ENCODE results near the gene HOXC10. TPM values are rescaled to one million over a fixed set of nuclear protein-coding genes. Genes with fewer than 3 reads are reported as not detected.

Gene HOXC10
- total RNA-seq, 1 donor from 2014 or later = not detected

DNA sequence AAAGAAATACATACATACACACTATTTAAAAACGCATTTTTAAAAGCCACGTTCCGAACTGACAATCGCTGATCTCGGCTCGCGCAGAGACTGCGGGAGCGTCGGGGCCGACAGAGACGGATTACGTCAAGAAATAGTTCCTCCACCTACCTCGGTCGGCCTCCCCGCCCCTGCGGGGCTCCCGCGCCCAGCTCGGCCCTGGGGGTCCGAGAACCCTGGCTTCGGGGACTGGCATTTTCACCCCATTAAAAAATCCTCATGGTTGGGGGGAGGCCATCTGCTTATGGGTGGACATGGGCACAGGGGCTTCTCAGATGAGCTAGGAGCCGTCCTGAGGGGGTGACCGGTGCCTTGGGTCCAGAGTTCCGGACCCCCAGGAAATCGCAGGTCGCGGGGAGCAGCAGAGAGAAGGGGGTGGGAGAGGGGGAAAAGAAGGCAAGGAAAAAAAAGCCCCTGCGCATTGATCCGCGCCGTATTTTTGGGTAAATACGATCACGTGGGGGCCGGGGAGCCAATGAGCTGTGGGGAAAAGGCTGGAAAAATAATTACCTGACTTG, 14.7 kb downstream of the HOXC10 start:
- Mint-ChIP-seq H3K4me3 (no peak overlapping the region), H3K36me3 (ENCODE audit: low read depth) (peaks cover 1% of the 10 kb centered on the region), H3K4me1 (peaks cover 28% of the 10 kb centered on the region), H3K9me3 (no peaks in the 10 kb centered on the region), H3K27me3 (peaks cover 79% of the 10 kb centered on the region), H3K27ac (no peak overlapping the region)
- ATAC-seq (ENCODE audit: low read depth) (no peak), DNase-seq (no peak)
- intact Hi-C loops (cut with micrococcal nuclease) = loop anchor here (5.0 to 10.0 kb wide), 4 partner anchors 33 to 395 kb away; partner anchors contain the start of genes CISTR, HOXC12 and HOXC5
- ChIA-PET POLR2A (interaction anchor here (0.7 kb wide), 1 partner anchor 18 kb away, joined by 4 read pairs; no protein-coding TSS in a partner anchor), CTCF (interaction anchor here (1.2 to 2.6 kb wide), 2 partner anchors 202 to 208 kb away, joined by 3 to 11 read pairs; no protein-coding TSS in a partner anchor)
- TF ChIP-seq CTCF (IDR thresholded peaks at IDR 0.05) = no peak

DNA sequence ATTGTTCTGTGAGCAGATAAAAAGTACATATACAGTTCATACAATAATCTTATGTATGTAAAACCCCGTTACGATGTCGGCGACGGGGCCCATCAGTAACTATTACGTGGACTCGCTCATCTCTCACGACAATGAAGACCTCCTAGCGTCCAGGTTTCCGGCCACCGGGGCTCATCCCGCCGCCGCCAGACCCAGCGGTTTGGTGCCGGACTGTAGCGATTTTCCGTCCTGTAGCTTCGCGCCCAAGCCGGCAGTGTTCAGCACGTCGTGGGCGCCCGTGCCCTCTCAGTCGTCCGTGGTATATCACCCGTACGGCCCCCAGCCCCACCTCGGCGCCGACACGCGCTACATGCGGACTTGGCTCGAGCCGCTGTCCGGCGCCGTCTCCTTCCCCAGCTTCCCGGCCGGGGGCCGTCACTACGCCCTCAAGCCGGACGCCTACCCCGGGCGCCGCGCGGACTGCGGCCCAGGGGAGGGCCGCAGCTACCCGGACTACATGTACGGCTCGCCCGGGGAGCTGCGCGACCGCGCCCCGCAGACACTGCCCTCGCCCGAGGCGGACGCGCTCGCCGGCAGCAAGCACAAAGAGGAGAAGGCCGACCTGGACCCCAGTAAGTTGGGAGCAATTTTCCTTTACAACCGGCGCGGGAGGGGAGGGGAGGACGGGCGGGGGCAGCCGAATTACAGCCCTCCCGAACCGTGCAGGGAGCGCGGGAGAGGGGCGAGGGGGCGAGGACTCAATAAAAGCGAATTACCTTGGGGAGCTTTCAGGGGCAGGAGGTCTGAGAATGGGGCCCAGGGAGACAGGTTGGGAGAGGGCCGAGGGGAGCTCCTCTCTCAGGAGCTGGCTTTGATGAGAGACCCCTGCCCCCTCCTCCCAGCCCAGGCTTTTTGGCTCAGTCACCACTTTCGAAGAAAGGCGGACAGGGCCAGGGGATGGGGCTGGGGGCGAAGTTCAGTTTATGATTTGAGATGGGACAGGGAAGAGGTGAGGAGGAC, 15.5 kb downstream of the HOXC10 start, which contains the start of gene HOXC9:
HOXC9 (plus strand) TSS at position 46 of the 999 bp plus-strand sequence; CDS start at position 74, 28 bp downstream.
- ChIA-PET POLR2A (interaction anchor here (0.7 kb wide), 1 partner anchor 17 kb away, joined by 4 read pairs; no protein-coding TSS in a partner anchor), CTCF (interaction anchor here (1.2 to 2.6 kb wide), 2 partner anchors 201 to 207 kb away, joined by 3 to 11 read pairs; no protein-coding TSS in a partner anchor)
- peaks cover 21% of the 10 kb centered on the region for H3K4me1 Mint-ChIP-seq
- no peak for ATAC-seq (ENCODE audit: low read depth)
- DNase-seq = no peak
- H3K4me3 Mint-ChIP-seq = no peak within 1 kb of the TSS
- no peaks in the 10 kb centered on the region for H3K9me3 Mint-ChIP-seq
- H3K27me3 Mint-ChIP-seq = peaks cover 78% of the 10 kb centered on the region
- no peak for TF ChIP-seq CTCF (IDR thresholded peaks at IDR 0.05)
- peaks cover 1% of the 10 kb centered on the region for H3K36me3 Mint-ChIP-seq (ENCODE audit: low read depth)
- intact Hi-C loops (cut with micrococcal nuclease) = loop anchor here (10.0 kb wide), 2 partner anchors 246 to 394 kb away; partner anchors contain the start of gene CISTR
- H3K27ac Mint-ChIP-seq = peak within 1 kb of the TSS; percentile 24

- intact Hi-C loops (cut with micrococcal nuclease) = loop anchor here (10.0 kb wide), 2 partner anchors 247 to 393 kb away; partner anchors contain the start of gene CISTR
- Mint-ChIP-seq H3K9me3 (no peaks in the 10 kb centered on the region), H3K27me3 (peaks cover 78% of the 10 kb centered on the region), H3K36me3 (ENCODE audit: low read depth) (no peaks in the 10 kb centered on the region), H3K27ac (no peak overlapping the region), H3K4me1 (peaks cover 21% of the 10 kb centered on the region), H3K4me3 (no peak overlapping the region)
- ATAC-seq (ENCODE audit: low read depth) (no peak), DNase-seq (no peak)
- ChIA-PET POLR2A (no interaction called here), CTCF (no interaction called here)
- TF ChIP-seq CTCF (IDR thresholded peaks at IDR 0.05) = no peak
Measured at GRCh38 chr12:54001283-54002187, 16.6 kb downstream of the HOXC10 start.

DNA sequence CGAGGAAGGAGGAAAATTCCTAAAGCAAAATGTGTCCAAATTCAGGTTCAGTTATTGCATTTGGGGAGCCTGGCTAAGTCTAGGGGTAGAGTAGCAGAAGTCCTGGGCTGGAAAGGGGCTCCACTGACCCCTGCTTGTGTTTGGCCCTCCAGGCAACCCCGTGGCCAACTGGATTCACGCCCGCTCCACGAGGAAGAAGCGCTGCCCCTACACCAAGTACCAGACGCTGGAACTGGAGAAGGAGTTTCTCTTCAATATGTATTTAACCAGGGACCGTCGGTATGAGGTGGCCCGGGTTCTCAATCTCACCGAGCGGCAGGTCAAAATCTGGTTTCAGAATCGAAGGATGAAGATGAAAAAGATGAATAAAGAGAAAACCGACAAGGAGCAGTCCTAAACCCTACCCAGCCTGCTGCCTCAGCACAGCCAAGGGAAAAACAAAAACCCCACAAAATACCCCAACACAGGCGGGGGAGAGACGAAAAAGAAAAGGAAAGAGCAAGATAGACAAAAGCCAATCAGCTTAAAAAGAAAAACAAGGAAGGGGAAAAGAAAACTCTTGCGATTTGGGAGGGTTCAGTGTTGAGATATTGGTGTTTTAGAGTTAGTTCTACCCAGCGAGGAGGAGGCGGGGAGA, 17.4 kb downstream of the HOXC10 start:
- no peak for ATAC-seq (ENCODE audit: low read depth)
- intact Hi-C loops (cut with micrococcal nuclease) = loop anchor here (10.0 kb wide), 2 partner anchors 248 to 392 kb away; partner anchors contain the start of gene CISTR
- POLR2A ChIA-PET = no interaction called here

More for the DNA sequence above, 17.4 kb downstream of the HOXC10 start:
- H3K27me3 Mint-ChIP-seq = peaks cover 79% of the 10 kb centered on the region
- H3K36me3 Mint-ChIP-seq (ENCODE audit: low read depth) = no peaks in the 10 kb centered on the region
- CTCF ChIA-PET = interaction anchor here (7.4 kb wide), 1 partner anchor 190 kb away, joined by 78 read pairs; the partner anchor contains the start of gene SMUG1
- H3K9me3 Mint-ChIP-seq = no peaks in the 10 kb centered on the region
- H3K4me3 Mint-ChIP-seq = no peak overlapping the region
- TF ChIP-seq CTCF (IDR thresholded peaks at IDR 0.05) = no peak
- no peak overlapping the region for H3K27ac Mint-ChIP-seq
- no peak for DNase-seq
- peaks cover 21% of the 10 kb centered on the region for H3K4me1 Mint-ChIP-seq
